Subcutaneous abdominal adipose tissue (tissue), 5 donors: Measurements from ENCODE around the gene WWOX.

Experiments used
- H3K27ac ChIP-seq: one replicate; pipeline ENCODE4 v1.7.0; 2013; ENCODE audit warnings: low read depth, mild to moderate bottlenecking, inconsistent platforms, low read length, moderate library complexity
- H3K27me3 ChIP-seq, 5 donors: one replicate each; pipeline ENCODE4 v1.7.0; 2013; ENCODE audit warnings: low read length in 5 of 5, inconsistent platforms in 1 of 5; ENCODE audit not compliant: control insufficient read depth in 5 of 5, insufficient read depth in 4 of 5
- H3K36me3 ChIP-seq, 5 donors: one replicate each; pipeline ENCODE4 v1.7.0; 2013; ENCODE audit warnings: low read length in 5 of 5; ENCODE audit not compliant: control insufficient read depth in 5 of 5, insufficient read depth in 5 of 5
- H3K4me1 ChIP-seq, 5 donors: one replicate each; pipeline ENCODE4 v1.7.0; 2013; ENCODE audit warnings: low read length in 5 of 5, mild to moderate bottlenecking in 3 of 5, moderate library complexity in 1 of 5; ENCODE audit not compliant: control insufficient read depth in 5 of 5, insufficient read depth in 5 of 5
- H3K4me3 ChIP-seq, 5 donors: one replicate each; pipeline ENCODE4 v1.7.0; 2013; ENCODE audit warnings: low read length in 5 of 5, low read depth in 1 of 5
- H3K9ac ChIP-seq, 5 donors: one replicate each; pipeline ENCODE4 v1.7.0; 2013; ENCODE audit warnings: low read length in 5 of 5, mild to moderate bottlenecking in 4 of 5, moderate library complexity in 3 of 5
- H3K9me3 ChIP-seq, 5 donors: one replicate each; pipeline ENCODE4 v1.7.0; 2013; ENCODE audit warnings: low read length in 5 of 5; ENCODE audit not compliant: control insufficient read depth in 5 of 5
- donor health status: healthy.
- donor health status: healthy.
- donor health status: healthy.
- donor health status: healthy.
- donor health status: healthy.

The WWOX gene

GRCh38 chr16:78100112-78100467, 636 bp downstream of the WWOX start:
- Histone ChIP-seq H3K4me1 (peaks cover 0 to 30% (median 23%) of the 10 kb centered on the region in 5 donors), H3K9me3 (peaks cover 0 to under 1% (median 0%) of the 10 kb centered on the region in 5 donors), H3K9ac (peak overlapping the region in 4 of 5 donors; percentile 84 to 94 (median 89)), H3K27ac (peak overlapping the region; percentile 78), H3K27me3 (no peaks in the 10 kb centered on the region), H3K36me3 (no peaks in the 10 kb centered on the region), H3K4me3 (peak overlapping the region; percentile 62 to 100 (median 96))

- H3K4me1 ChIP-seq, result peaks cover 0 to 30% (median 23%) of the 10 kb centered on the region in 5 donors
- H3K27me3 ChIP-seq, result no peaks in the 10 kb centered on the region
- H3K27ac ChIP-seq, result no peak overlapping the region
- H3K9me3 ChIP-seq, result no peaks in the 10 kb centered on the region
- no peaks in the 10 kb centered on the region for H3K36me3 ChIP-seq
- peak overlapping the region in 1 of 5 donors; percentile 25 for H3K9ac ChIP-seq
- no peak overlapping the region for H3K4me3 ChIP-seq
Measured at GRCh38 chr16:78102122-78102660, 2.7 kb downstream of the WWOX start.

GRCh38 chr16:78102865-78103264, 3.4 kb downstream of the WWOX start:
- H3K27me3 ChIP-seq, result no peaks in the 10 kb centered on the region
- H3K4me1 ChIP-seq, result peaks cover 0 to 30% (median 23%) of the 10 kb centered on the region in 5 donors
- no peak overlapping the region for H3K9ac ChIP-seq
- no peaks in the 10 kb centered on the region for H3K9me3 ChIP-seq
- H3K27ac ChIP-seq, result no peak overlapping the region
- no peak overlapping the region for H3K4me3 ChIP-seq
- no peaks in the 10 kb centered on the region for H3K36me3 ChIP-seq

GRCh38 chr16:78105517-78105916, 6.1 kb downstream of the WWOX start:
- H3K9ac ChIP-seq, result no peak overlapping the region
- H3K27me3 ChIP-seq, result no peaks in the 10 kb centered on the region
- H3K4me1 ChIP-seq, result peaks cover 2 to 14% (median 10%) of the 10 kb centered on the region in 5 donors
- H3K27ac ChIP-seq, result no peak overlapping the region
- peaks cover 0 to 8% (median 3%) of the 10 kb centered on the region in 5 donors for H3K36me3 ChIP-seq
- H3K4me3 ChIP-seq, result no peak overlapping the region
- H3K9me3 ChIP-seq, result no peaks in the 10 kb centered on the region

GRCh38 chr16:78106686-78107085, 7.2 kb downstream of the WWOX start:
- peaks cover 0 to 18% (median 7%) of the 10 kb centered on the region in 5 donors for H3K36me3 ChIP-seq
- no peaks in the 10 kb centered on the region for H3K9me3 ChIP-seq
- no peak overlapping the region for H3K9ac ChIP-seq
- H3K27me3 ChIP-seq, result no peaks in the 10 kb centered on the region
- no peak overlapping the region for H3K27ac ChIP-seq
- peaks cover 2 to 13% (median 9%) of the 10 kb centered on the region in 5 donors for H3K4me1 ChIP-seq
- no peak overlapping the region for H3K4me3 ChIP-seq

- H3K9ac ChIP-seq, result no peak overlapping the region
- H3K27ac ChIP-seq, result no peak overlapping the region
- H3K4me3 ChIP-seq, result no peak overlapping the region
- H3K27me3 ChIP-seq, result no peaks in the 10 kb centered on the region
- H3K9me3 ChIP-seq, result no peaks in the 10 kb centered on the region
- peaks cover 0 to 26% (median 9%) of the 10 kb centered on the region in 5 donors for H3K36me3 ChIP-seq
- peaks cover 0 to 2% (median 0%) of the 10 kb centered on the region in 5 donors for H3K4me1 ChIP-seq
Measured at GRCh38 chr16:78108451-78108850, 9.0 kb downstream of the WWOX start.

- Histone ChIP-seq H3K4me3 (no peak overlapping the region), H3K27ac (no peak overlapping the region), H3K27me3 (no peaks in the 10 kb centered on the region), H3K36me3 (peaks cover 9 to 52% (median 27%) of the 10 kb centered on the region in 5 donors), H3K9me3 (no peaks in the 10 kb centered on the region), H3K4me1 (peaks cover 0 to 4% (median 2%) of the 10 kb centered on the region in 5 donors), H3K9ac (no peak overlapping the region)
Measured at GRCh38 chr16:78113258-78113657, 13.8 kb downstream of the WWOX start.

GRCh38 chr16:78115659-78116058, 16.2 kb downstream of the WWOX start:
- Histone ChIP-seq H3K9ac (no peak overlapping the region), H3K9me3 (no peaks in the 10 kb centered on the region), H3K27me3 (no peaks in the 10 kb centered on the region), H3K36me3 (peaks cover 14 to 55% (median 26%) of the 10 kb centered on the region in 5 donors), H3K27ac (no peak overlapping the region), H3K4me3 (no peak overlapping the region), H3K4me1 (peaks cover 0 to 10% (median 0%) of the 10 kb centered on the region in 5 donors)

GRCh38 chr16:78116946-78117345, 17.5 kb downstream of the WWOX start:
- Histone ChIP-seq H3K9me3 (no peaks in the 10 kb centered on the region), H3K36me3 (peaks cover 14 to 44% (median 22%) of the 10 kb centered on the region in 5 donors), H3K27me3 (no peaks in the 10 kb centered on the region), H3K9ac (no peak overlapping the region), H3K4me1 (peaks cover 0 to 10% (median 0%) of the 10 kb centered on the region in 5 donors), H3K27ac (no peak overlapping the region), H3K4me3 (no peak overlapping the region)

- Histone ChIP-seq H3K9ac (no peak overlapping the region), H3K4me3 (no peak overlapping the region), H3K36me3 (peaks cover 10 to 40% (median 19%) of the 10 kb centered on the region in 5 donors), H3K27me3 (no peaks in the 10 kb centered on the region), H3K4me1 (peaks cover 0 to 10% (median 0%) of the 10 kb centered on the region in 5 donors), H3K9me3 (no peaks in the 10 kb centered on the region), H3K27ac (no peak overlapping the region)
Measured at GRCh38 chr16:78117391-78117790, 17.9 kb downstream of the WWOX start.
